Placental pericyte (primary cell): ENCODE measurements around the gene SERBP1. TPM values are rescaled to one million over a fixed set of nuclear protein-coding genes. Genes with fewer than 3 reads are reported as not detected.

ENCODE experiments used
- small RNA-seq: library from RNA; depleted of rRNA; stranded (forward); fragments of <200 nt; gene quantifications from one replicate; pipeline ENCODE3, GENCODE V24; 2012; ENCODE audit warnings: low replicate concordance
- total RNA-seq: library from RNA; depleted of rRNA; stranded (reverse); fragments of >200 nt; gene quantifications from 2 replicates; pipeline ENCODE4 v1.2.3, GENCODE V29; 2012

Gene SERBP1
- 151 and 212 TPM in 2 replicates for total RNA-seq

GRCh38 chr1:67430358-67431155, at the start of gene SERBP1:
SERBP1 (minus strand) TSS chr1:67430402; CDS start chr1:67430300, 102 bp downstream.

Small RNA genes within 50 kb of the gene (small RNA-seq; reads per million reads assigned to genes)
- gene RNU6-387P, result 0.23 reads per million

Other genes starting within 250 kb of the SERBP1 start
- 0.72 TPM in 1 of 2 replicates, not detected in the other for gene IL12RB2, start 122.5 kb downstream of the SERBP1 start, total RNA-seq